ENCODE results near the gene RBMS3.
A peak's percentile ranks its signal among the peaks of the same experiment; 100 is the strongest.
"Not testable (repeated sequence)": the region's sequence is repeated elsewhere in the genome, so short reads cannot be mapped to it uniquely, and the experiment has no call there.

The RBMS3 gene

DNA sequence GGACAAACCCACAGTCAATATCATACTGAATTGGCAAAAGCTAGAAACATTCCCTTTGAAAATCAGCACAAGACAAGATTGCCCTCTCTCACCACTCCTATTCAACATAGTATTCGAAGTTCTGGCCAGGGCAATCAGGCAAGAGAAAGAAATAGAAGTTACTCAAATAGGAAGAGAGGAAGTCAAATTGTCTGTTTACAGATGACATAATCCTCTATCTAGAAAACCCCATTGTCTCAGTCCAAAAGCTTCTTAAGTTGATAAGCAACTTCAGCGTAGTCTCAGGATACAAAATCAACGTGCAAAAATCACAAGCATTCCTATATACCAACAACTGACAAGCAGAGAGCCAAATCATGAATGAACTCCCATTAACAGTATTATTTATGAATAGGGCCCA, 760.6 kb downstream of the RBMS3 start:
- H3K27me3 ChIP-seq (ENCODE audit: low read depth); H3K4me3 ChIP-seq; H3K9me3 ChIP-seq; in situ Hi-C loops (cut with MboI; ENCODE audit: low sequenced_read_pairs); H3K36me3 ChIP-seq (replicated peaks); DNase-seq (ENCODE audit: low spot score in 2 of 2); H3K4me1 ChIP-seq: not testable (repeated sequence)

DNA sequence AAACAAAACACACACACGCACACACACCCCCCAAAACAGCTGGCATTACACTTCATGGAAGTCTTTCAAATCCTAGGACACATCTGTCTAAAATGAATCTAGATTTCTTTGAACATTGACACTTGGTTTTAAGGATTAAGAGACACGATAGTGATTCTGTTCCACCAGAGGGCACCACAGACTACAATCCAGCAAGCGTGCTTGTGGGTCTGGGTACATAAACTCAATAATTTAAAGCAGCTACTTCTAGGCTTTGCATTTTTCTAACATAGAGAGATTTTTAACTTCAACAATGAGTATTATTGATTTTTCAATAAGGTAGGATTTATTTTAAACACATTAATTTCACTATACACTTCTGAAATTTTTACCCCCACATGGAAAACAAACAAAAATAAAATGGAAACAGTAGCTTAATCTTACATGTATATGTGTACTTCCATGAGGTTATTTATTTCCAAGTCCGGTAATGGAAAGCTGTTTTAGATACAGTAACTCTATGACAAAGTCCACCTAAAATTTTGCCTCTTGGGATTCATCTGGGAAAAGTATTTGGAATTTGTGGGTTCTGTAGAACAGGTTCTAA, 761.5 kb downstream of the RBMS3 start:
- Histone ChIP-seq H3K36me3 (replicated peaks) (no peaks in the 10 kb centered on the region), H3K4me1 (peaks cover 8% of the 10 kb centered on the region), H3K9me3 (no peaks in the 10 kb centered on the region), H3K4me3 (no peak overlapping the region), H3K27me3 (ENCODE audit: low read depth) (no peaks in the 10 kb centered on the region)
- DNase-seq (ENCODE audit: low spot score in 2 of 2): peak; percentile 78 to 83
- in situ Hi-C loops (cut with MboI; ENCODE audit: low sequenced_read_pairs): no loop called here

DNA sequence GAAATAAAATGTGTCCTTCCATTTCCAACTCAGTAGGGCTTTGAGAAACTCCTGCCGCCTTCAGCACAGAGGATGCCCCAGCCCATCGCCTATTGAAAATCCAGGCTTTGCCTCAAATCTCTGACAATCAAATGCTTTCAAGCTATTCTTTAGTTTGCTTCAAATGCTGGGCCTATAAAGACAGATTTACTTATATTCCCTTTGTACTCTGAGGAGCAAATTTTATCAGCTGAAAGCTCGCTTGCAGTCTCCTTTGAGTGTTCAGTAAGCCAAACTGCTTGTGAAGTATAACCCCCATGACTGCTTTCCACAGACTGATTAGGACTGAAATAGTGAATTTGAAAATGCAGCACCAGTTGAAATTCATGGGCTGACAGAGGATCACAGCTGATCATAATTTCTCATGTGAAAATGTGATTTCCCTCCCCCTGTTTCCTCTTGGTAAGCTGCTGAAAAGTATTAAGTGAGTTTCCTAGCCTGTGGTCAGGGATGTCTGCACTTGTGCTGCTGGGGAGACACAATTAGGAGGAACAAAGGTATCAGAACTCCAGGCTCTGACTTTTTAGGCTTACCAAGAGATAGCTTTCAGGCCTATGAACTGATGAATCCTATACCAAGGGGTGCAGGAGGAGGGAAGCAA, 762.2 kb downstream of the RBMS3 start:
- in situ Hi-C loops (cut with MboI; ENCODE audit: low sequenced_read_pairs): no loop called here
- no peak overlapping the region for H3K4me3 ChIP-seq
- H3K36me3 ChIP-seq (replicated peaks): no peaks in the 10 kb centered on the region
- peaks cover 8% of the 10 kb centered on the region for H3K4me1 ChIP-seq
- H3K9me3 ChIP-seq: no peaks in the 10 kb centered on the region
- no peaks in the 10 kb centered on the region for H3K27me3 ChIP-seq (ENCODE audit: low read depth)
- peak; percentile 41 to 56 for DNase-seq (ENCODE audit: low spot score in 2 of 2)

DNA sequence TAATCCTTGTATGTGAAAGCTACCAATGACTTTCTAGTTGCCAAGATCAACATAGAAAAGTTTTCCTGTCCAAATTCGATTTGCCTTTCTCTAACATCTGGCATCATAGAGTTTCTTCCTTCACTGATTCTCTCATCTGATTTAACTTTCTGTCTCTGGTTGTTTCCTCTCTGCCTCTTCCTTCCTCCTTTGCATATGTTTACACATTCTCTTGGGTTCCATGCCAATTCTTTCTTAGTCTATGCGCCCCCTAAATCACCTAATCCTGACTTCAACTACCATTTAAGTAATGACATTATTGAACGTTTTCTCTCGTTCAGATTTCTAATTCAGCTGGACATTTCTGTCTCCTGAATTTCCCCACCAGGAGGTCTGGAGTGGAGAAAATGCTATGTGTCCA, 763.6 kb downstream of the RBMS3 start:
- in situ Hi-C loops (cut with MboI; ENCODE audit: low sequenced_read_pairs): no loop called here

DNA sequence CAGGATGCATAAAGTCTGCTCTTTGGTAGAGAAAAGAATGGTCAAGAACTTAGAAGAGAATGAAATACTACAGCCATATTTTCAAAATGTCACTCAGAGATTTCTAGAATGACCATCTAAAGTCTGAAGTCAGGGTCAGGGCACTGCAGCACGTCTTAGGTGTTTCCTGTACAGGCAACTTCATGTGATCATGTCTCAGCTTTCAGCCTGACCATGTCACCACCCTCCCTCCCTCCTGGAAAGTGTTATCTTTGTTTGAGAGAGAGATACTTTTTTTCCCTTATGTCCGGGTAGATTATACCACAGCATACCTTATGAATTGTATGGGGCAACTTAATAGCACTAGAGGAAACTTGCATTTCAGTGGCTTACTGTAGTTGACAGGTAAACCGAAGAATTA, 767.6 kb downstream of the RBMS3 start:
- Histone ChIP-seq H3K4me3 (no peak overlapping the region), H3K27me3 (ENCODE audit: low read depth) (no peaks in the 10 kb centered on the region), H3K9me3 (no peaks in the 10 kb centered on the region; the same call in 1 of the 2 replicates), H3K4me1 (no peaks in the 10 kb centered on the region), H3K36me3 (replicated peaks) (no peaks in the 10 kb centered on the region)
- in situ Hi-C loops (cut with MboI; ENCODE audit: low sequenced_read_pairs): no loop called here
- DNase-seq (ENCODE audit: low spot score in 2 of 2): no peak

More for the DNA sequence above, 763.6 kb downstream of the RBMS3 start:
- Histone ChIP-seq H3K4me3 (no peak overlapping the region), H3K4me1 (peaks cover 8% of the 10 kb centered on the region), H3K9me3 (no peaks in the 10 kb centered on the region), H3K36me3 (replicated peaks) (no peaks in the 10 kb centered on the region), H3K27me3 (ENCODE audit: low read depth) (no peaks in the 10 kb centered on the region)
- DNase-seq (ENCODE audit: low spot score in 2 of 2): no peak

DNA sequence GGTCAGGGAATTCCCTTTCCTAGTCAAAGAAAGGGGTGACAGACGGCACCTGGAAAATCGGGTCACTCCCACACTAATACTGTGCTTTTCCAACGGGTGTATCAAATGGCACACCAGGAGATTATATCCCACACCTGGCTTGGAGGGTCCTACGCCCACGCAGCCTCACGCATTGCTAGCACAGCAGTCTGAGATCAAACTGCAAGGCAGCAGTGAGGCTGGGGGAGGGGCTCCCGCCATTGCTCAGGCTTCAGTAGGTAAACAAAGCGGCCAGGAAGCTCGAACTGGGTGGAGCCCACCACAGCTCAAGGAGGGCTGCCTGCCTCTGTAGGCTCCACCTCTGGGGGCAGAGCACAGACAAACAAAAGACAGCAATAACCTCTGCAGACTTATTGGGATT, 769.2 kb downstream of the RBMS3 start:
- H3K27me3 ChIP-seq (ENCODE audit: low read depth); H3K4me1 ChIP-seq; H3K9me3 ChIP-seq; DNase-seq (ENCODE audit: low spot score in 2 of 2); H3K4me3 ChIP-seq; H3K36me3 ChIP-seq (replicated peaks); in situ Hi-C loops (cut with MboI; ENCODE audit: low sequenced_read_pairs): not testable (repeated sequence)

DNA sequence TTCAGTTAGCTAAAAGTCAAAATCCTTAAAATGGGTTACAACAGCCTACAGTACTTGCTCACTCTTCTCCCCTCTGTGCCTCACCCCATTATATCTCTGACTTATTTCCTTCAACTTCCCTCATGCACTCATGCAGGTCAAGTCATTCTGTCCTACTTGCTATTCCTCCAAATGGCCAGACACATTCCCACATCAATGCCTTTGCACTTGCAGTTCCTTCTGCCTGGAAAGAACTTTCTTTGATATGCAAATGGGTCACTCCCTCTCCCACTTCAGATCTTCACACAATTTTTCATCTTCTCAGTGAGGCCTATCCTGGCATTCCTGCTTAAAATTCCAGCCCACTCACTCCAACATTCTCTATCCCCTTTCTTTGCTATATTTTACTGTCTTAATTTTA, 778.4 kb downstream of the RBMS3 start:
- in situ Hi-C loops (cut with MboI; ENCODE audit: low sequenced_read_pairs): no loop called here
- H3K27me3 ChIP-seq (ENCODE audit: low read depth): no peaks in the 10 kb centered on the region
- peak; percentile 58 to 85 for DNase-seq (ENCODE audit: low spot score in 2 of 2)
- H3K9me3 ChIP-seq: no peaks in the 10 kb centered on the region
- no peak overlapping the region for H3K4me3 ChIP-seq
- no peaks in the 10 kb centered on the region for H3K36me3 ChIP-seq (replicated peaks)
- H3K4me1 ChIP-seq: peaks cover 8% of the 10 kb centered on the region

Data from HAP-1 (cell line).